GM19099 (cell line): ENCODE measurements around the gene DYNLL2.

Experiments
- POLR2A ChIP-seq: IDR thresholded peaks from 3 replicates; pipeline ENCODE4 v1.6.1; 2011; ENCODE audit warnings: low read depth; ENCODE audit not compliant: insufficient read length; ENCODE audit errors: extremely low read depth

Gene DYNLL2

GRCh38 chr17:58082870-58083490 lies at the start of gene DYNLL2:
TSS of gene DYNLL2 (plus strand) at chr17:58083419. CDS start at chr17:58087091, 3,672 bp downstream.
- peak; percentile 75 for TF ChIP-seq POLR2A

GRCh38 chr17:58039975-58040374 lies 43.2 kb upstream of the DYNLL2 start:
- no peak for TF ChIP-seq POLR2A

DNA sequence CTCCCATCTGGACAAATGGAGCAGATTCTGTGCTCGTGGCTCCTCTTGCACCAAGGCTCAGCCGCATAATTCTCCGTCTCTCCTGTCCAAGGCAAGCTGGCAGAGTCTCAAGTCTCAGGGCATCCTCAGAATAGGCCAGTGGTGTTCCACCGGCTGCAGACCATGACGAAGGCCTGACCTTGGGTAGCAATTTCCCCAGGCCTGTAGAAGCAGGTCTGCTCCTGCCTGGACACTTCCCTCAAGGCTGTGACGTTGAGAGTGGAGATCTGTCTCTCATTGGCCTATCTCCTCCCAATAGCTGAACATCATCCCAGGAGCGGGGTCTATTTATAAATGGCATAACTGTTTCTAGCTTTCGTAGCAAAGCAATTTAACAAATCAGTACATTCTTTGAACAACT lies 42.8 kb upstream of the DYNLL2 start:
- TF ChIP-seq POLR2A: no peak

GRCh38 chr17:58041161-58041560 lies 42.1 kb upstream of the DYNLL2 start:
- no peak for TF ChIP-seq POLR2A

DNA sequence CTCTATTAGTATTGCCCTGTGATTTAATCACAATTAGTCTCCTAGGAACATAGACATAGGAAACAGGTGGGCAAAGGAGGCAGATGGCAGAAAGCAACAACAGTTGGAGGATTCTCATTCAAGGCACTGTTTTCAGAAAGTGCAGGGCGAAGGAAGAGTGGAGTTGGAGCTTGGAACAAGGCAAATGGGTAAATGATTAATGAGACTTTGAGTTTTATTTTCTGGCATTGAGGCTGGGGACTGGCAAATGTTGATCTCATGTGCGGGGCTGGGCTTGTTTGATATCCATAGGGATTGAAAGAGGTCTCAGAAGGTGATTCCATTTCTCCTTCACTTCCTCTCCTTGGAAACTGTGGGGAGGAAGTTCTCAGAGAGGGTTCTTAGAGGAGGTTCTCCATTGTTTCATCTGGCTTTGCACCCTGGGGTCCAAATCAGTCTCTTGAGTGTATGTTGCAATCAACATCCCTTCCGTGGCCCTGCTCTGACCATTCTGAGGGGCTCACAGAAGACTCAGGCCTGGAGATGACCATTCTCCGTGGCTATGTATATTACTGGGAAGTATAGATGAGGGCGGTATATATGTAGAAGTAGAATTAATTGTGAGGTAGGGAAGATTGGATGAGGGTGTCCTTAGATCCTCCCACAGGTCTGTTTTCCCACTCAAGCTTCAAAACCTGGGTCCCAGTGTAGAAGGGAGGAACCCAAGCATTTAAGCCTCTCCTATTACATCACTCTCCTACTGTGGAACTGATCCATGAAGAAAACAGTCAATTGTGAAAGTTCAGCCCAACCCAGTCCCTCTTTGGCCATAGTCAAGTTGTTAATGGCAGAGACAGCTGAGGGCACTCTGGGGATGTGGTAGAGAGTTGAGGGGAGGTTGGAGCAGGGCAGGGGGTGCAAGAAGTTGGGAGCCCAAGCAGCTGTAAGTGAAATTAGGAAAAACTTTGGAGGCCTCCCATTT lies 39.7 kb upstream of the DYNLL2 start:
- TF ChIP-seq POLR2A: no peak

DNA sequence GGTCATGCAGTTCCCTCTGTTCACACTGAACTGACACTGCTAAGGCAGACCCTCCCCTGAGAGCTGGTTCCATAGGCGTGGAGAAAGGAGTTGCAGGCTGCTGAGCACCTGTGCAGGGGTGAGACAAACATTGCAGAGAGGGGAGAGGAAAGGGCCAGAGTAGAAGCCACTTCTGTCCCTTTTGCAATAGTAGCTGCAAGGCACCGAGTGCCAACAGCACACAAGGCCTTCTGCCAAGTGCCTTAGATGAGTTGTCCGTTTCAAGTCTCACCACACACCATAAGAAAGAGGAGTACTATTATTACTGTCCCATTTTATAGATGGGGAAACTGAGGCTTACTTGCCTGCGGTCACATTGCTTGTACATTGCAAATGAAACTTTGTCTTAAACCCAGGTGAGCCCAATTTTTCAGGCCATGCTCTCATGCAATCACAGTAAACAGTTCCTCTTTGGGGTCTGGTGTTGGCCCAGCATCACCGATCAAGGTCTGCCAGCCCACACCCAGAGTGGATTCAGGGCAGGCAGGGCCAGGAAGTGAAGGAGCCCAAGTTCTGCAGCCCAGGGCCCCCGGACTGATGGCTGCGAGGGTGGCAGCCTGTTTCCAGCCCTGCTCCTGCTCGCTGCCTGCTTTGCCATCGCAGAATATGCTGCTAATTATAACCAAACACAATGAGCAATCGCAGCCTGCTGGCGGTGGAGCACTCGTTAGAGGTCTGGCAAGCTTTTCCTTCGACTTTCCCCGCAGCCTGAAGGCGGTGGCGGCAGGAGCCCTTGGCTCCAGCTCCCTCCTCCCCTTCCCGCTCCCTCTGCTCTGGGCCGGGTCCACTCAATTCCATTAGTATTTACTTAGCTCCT lies 36.8 kb upstream of the DYNLL2 start:
- TF ChIP-seq POLR2A: no peak

DNA sequence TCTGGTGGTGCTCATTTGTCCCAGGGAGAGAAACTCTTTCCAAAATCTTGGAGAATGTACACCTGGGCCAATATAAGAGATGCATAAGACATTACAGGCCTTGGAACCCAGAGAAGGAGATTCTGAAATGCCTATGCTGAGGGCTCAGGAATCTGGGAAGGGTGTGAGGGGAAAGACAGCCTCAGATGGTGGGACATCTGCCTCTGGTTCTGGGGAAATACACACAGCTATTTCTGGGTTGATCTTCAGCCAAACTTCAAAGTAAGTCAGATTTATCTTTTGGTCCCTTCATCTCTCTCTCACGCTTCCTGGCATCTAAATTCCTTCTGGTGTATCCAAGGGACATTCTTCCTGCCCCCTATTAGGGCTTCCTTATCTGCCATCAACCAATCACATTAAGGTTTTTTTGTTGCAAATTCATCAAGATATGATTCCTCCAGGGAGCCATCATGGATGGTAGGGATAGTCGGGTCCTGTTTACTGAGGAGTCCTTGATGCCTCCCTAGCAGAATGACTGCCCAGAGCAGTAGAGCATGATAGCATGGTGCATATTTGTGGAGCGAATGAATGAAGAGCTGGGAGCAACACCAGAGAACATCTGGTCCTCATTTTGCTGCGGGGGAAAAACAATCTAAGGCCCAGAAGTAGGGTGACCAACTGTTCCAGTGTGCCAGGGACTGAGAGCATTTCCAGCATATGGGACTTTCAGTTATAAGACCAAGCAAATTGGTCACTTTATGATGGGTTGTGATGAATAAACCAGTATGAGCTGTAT lies 35.7 kb upstream of the DYNLL2 start:
- no peak for TF ChIP-seq POLR2A

- no peak for TF ChIP-seq POLR2A
Observed at GRCh38 chr17:58049533-58049932, 33.7 kb upstream of the DYNLL2 start.

- TF ChIP-seq POLR2A: no peak
Observed at GRCh38 chr17:58050966-58051365, 32.3 kb upstream of the DYNLL2 start.

- TF ChIP-seq POLR2A: no peak
Observed at GRCh38 chr17:58051468-58051867, 31.8 kb upstream of the DYNLL2 start.

- TF ChIP-seq POLR2A: no peak
Observed at GRCh38 chr17:58052407-58052806, 30.8 kb upstream of the DYNLL2 start.

GRCh38 chr17:58052945-58053715 lies 30.1 kb upstream of the DYNLL2 start:
- no peak for TF ChIP-seq POLR2A

DNA sequence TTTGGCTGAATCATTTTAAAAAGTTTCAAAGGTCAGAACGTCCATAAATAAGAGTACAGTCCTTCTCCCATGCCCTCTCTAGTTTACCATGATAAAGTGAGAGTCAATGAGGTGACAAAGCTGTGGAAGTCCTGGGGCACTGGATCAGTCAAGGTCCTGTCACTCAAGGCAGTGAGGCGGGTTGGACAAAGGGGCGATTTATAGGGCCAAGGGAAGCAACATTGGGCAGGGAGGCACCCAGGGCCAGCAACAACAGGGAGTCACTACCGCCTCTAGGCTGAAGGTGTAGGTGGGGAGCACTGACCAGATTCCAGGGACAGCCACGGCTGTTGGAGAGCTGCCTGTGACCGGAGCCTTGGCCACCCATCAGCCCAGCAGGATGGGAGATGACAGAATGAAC lies 28.6 kb upstream of the DYNLL2 start:
- no peak for TF ChIP-seq POLR2A

DNA sequence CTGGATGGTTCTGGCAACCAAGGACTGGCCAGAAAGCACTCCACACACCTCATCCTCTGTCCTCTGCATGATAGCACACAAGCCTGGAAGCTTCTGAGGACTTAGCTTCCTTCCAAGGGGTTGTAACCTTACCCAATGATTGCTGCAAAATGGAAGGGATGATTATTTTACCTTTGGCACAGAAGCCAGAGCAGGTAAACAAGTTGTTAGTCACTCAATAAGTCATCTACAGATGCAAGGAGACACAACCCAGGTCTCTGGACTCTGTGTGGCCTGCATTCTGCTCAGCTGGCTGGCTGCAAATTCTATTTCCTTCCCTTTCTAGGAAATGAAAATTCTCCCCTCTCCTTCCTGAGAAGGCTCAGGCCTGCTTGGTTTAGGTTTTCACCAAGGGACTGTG lies 26.7 kb upstream of the DYNLL2 start:
- TF ChIP-seq POLR2A: no peak
